ENCODE data around the gene DIAPH3. TPM values are rescaled to one million over a fixed set of nuclear protein-coding genes. Genes with fewer than 3 reads are reported as not detected.

DIAPH3 gene
- polyA plus RNA-seq, 2 of the 4 experiments (the other 2 are of a cell fraction) = 10.8 to 13.6 TPM

GRCh38 chr13:60120617-60121336 lies 43.0 kb downstream of the DIAPH3 start:
- FAIRE-seq = no peak
- ChIA-PET CTCF (no interaction called here), POLR2A (no interaction called here)
- Histone ChIP-seq H3K9me3 (0 out of 3 replicates have a peak, but pooled peaks cover 1% of the 10 kb centered on the region), H3K27ac (no peak overlapping the region), H3K4me1 (no peaks in the 10 kb centered on the region), H3K4me3 (no peak overlapping the region), H3K4me2 (no peak overlapping the region)
- ATAC-seq = no peak
- no peak for DNase-seq (ENCODE audit: low read depth in 1 of 2, low spot score in 1 of 2)
- 89% methylated on average over 6 of the region's 6 CpGs for WGBS (ENCODE audit: missing lambda C conversion rate)
- TF ChIP-seq RARB (CRISPR knock-in tag; IDR thresholded peaks at IDR 0.05) = no peak
- TF ChIP-seq NPAS2 (CRISPR knock-in tag; IDR thresholded peaks at IDR 0.05; ENCODE audit: borderline replicate concordance) = no peak
- TF ChIP-seq BHLHE40 (IDR thresholded peaks at IDR 0.05; ENCODE audit: low read depth, low read length) = no peak
- no peak for TF ChIP-seq TP53 (CRISPR knock-in tag; IDR thresholded peaks at IDR 0.05)

GRCh38 chr13:60118696-60119400 lies 44.9 kb downstream of the DIAPH3 start:
- TF ChIP-seq ZC3H11A (IDR thresholded peaks at IDR 0.05) = no peak
- TF ChIP-seq HEYL (CRISPR knock-in tag; IDR thresholded peaks at IDR 0.05) = no peak
- TF ChIP-seq BHLHE40 (IDR thresholded peaks at IDR 0.05; ENCODE audit: low read depth, low read length) = no peak
- no peak for TF ChIP-seq RFX5 (IDR thresholded peaks at IDR 0.05)
- no peak for TF ChIP-seq SMC3 (IDR thresholded peaks at IDR 0.05)
- TF ChIP-seq CBX2 (IDR thresholded peaks at IDR 0.05; ENCODE audit: borderline replicate concordance, low read depth) = no peak
- TF ChIP-seq JUN (IDR thresholded peaks at IDR 0.05) = no peak
- TF ChIP-seq CHD4 (IDR thresholded peaks at IDR 0.05; ENCODE audit: borderline replicate concordance) = no peak
- no peak for TF ChIP-seq CBX8 (IDR thresholded peaks at IDR 0.05)
- no peak for TF ChIP-seq MAFK (IDR thresholded peaks at IDR 0.05; ENCODE audit: partially characterized antibody)
- peaks cover 13% of the 10 kb centered on the region; the same call in 2 of the 3 replicates for H3K9me3 ChIP-seq
- ChIA-PET CTCF (no interaction called here), POLR2A (no interaction called here)
- FAIRE-seq (no peak), DNase-seq (ENCODE audit: low read depth in 1 of 2, low spot score in 1 of 2) (no peak), ATAC-seq (no peak)
- H3K4me1 ChIP-seq = no peaks in the 10 kb centered on the region
- no peak overlapping the region for H3K4me3 ChIP-seq
- no peak overlapping the region for H3K4me2 ChIP-seq
- 96% methylated on average over 5 of the region's 5 CpGs for WGBS (ENCODE audit: missing lambda C conversion rate)
- H3K27ac ChIP-seq = no peak overlapping the region

GRCh38 chr13:60114499-60115028 lies 49.2 kb downstream of the DIAPH3 start:
- no peak overlapping the region for H3K4me3 ChIP-seq
- H3K4me2 ChIP-seq = no peak overlapping the region
- WGBS (ENCODE audit: missing lambda C conversion rate) = 92% methylated on average over 1 of the region's 1 CpG
- TF ChIP-seq JUNB (IDR thresholded peaks at IDR 0.05) = no peak
- no peak for TF ChIP-seq POLR2AphosphoS2 (conservative IDR thresholded peaks at IDR 0.05; ENCODE audit: low read length)
- no peak for TF ChIP-seq ELK1 (IDR thresholded peaks at IDR 0.05; ENCODE audit: low read depth, low read length)
- no peak for TF ChIP-seq CEBPB (IDR thresholded peaks at IDR 0.05)
- TF ChIP-seq HEYL (CRISPR knock-in tag; IDR thresholded peaks at IDR 0.05) = no peak
- no peak for TF ChIP-seq EHMT2 (IDR thresholded peaks at IDR 0.05; ENCODE audit: low read depth)
- no peak for TF ChIP-seq EP300 (IDR thresholded peaks at IDR 0.05)
- TF ChIP-seq MAX (IDR thresholded peaks at IDR 0.05) = no peak
- TF ChIP-seq NR3C1 (IDR thresholded peaks at IDR 0.05) = no peak
- TF ChIP-seq HOXA7 (CRISPR knock-in tag; IDR thresholded peaks at IDR 0.05) = no peak
- ChIA-PET CTCF (no interaction called here), POLR2A (no interaction called here)
- no peaks in the 10 kb centered on the region for H3K4me1 ChIP-seq
- FAIRE-seq = no peak
- peaks cover 17% of the 10 kb centered on the region; the same call in 2 of the 3 replicates for H3K9me3 ChIP-seq
- no peak for DNase-seq (ENCODE audit: low read depth in 1 of 2, low spot score in 1 of 2)
- no peak overlapping the region for H3K27ac ChIP-seq
- no peak for ATAC-seq
